Transverse colon (tissue), 4 donors: ENCODE results near the gene NLGN4Y. TPM values are rescaled to one million over a fixed set of nuclear protein-coding genes. Genes with fewer than 3 reads are reported as not detected.

Source experiments
- DNase-seq: peaks from one replicate; pipeline ENCODE4 v3.0.0-alpha.2; 2019
- H3K27ac ChIP-seq, 4 donors: fragments of 200-600 bp; sonication (generic); 2 replicates each; pipeline ENCODE4 v1.5.1; 2016 to 2018; ENCODE audit warnings: inconsistent platforms in 4 of 4
- H3K27me3 ChIP-seq: fragments of 200-600 bp; sonication (generic); 2 replicates; pipeline ENCODE4 v1.5.1; 2017; ENCODE audit warnings: inconsistent platforms
- H3K36me3 ChIP-seq, 4 donors: fragments of 200-600 bp; sonication (generic); 2 replicates each; pipeline ENCODE4 v1.5.1; 2017 to 2019; ENCODE audit warnings: inconsistent platforms in 4 of 4
- H3K4me1 ChIP-seq, 4 donors: fragments of 200-600 bp; sonication (generic); 2 replicates each; pipeline ENCODE4 v1.5.1; 2017 to 2020; ENCODE audit warnings: inconsistent platforms in 4 of 4
- H3K4me3 ChIP-seq, 4 donors: fragments of 200-600 bp; sonication (generic); 1 replicate in 1 of 4; 2 replicates in 3 of 4; pipeline versions ENCODE4 v1.5.1 to v1.6.1; 2017 to 2019; ENCODE audit warnings: inconsistent platforms in 4 of 4
- H3K9me3 ChIP-seq, 2 donors: fragments of 200-600 bp; sonication (generic); 2 replicates each; pipeline ENCODE4 v1.5.1; 2017 to 2019; ENCODE audit warnings: inconsistent platforms in 2 of 2
- EP300 ChIP-seq: sonication (generic); formaldehyde crosslinking; IDR thresholded peaks from one replicate; pipeline ENCODE4 v1.6.1; 2017; ENCODE audit warnings: antibody characterized with exemption, low read depth
- POLR2A ChIP-seq: fragments of 450-650 bp; IDR thresholded peaks from one replicate; pipeline ENCODE4 v1.6.1; 2016; ENCODE audit warnings: antibody characterized with exemption, mild to moderate bottlenecking, moderate library complexity
- POLR2AphosphoS5 ChIP-seq, 3 donors: sonication (generic); formaldehyde crosslinking; IDR thresholded peaks; one replicate each; pipeline ENCODE4 v1.6.1; 2016; ENCODE audit warnings: antibody characterized with exemption in 3 of 3
- WGBS, 2 donors: methylation state at CpG; one replicate each; pipeline ENCODE4 v1.1.5; 2018; ENCODE audit warnings: low coverage in 1 of 2; 5-methylcytosine and 5-hydroxymethylcytosine counted together
- in situ Hi-C, 4 donors: fragments of 200-750 bp; cut with MboI; loops; one replicate each; pipeline versions ENCODE4 v1.15.0 to v1.15.1; 2017; ENCODE audit warnings: low sequenced_read_pairs in 3 of 4, low pct_ligation_motif_present in 1 of 4, low pct_unique_long_range_greater_than_20kb in 1 of 4
- intact Hi-C: fragments of 100-400 bp; cut with DNase I; formaldehyde crosslinking; loops from one replicate; pipeline ENCODE4 v1.15.1; 2023; ENCODE audit warnings: low total_unique reads
- total RNA-seq, 4 donors: library from RNA; depleted of rRNA; stranded (reverse); fragments of >200 nt; gene quantifications; one replicate each; pipeline ENCODE4 v1.1.0, GENCODE V29; 2016
- TF ChIP-seq, protein P1 (sequence below), 5 experiments: fragments of 200-600 bp in 3 of 5; fragments of 450-650 bp in 2 of 5; sonication (generic) in 3 of 5; IDR thresholded peaks; 1 replicate in 2 of 5; 2 replicates in 3 of 5; pipeline ENCODE4 v1.5.1; 2016 to 2017; ENCODE audit warnings: antibody characterized with exemption in 5 of 5, inconsistent platforms in 3 of 5, mild to moderate bottlenecking in 2 of 5, moderate library complexity in 1 of 5

The NLGN4Y gene
- total RNA-seq, 4 donors from 2014 or later = 4.2 to 4.9 TPM; not detected in 2

DNA sequence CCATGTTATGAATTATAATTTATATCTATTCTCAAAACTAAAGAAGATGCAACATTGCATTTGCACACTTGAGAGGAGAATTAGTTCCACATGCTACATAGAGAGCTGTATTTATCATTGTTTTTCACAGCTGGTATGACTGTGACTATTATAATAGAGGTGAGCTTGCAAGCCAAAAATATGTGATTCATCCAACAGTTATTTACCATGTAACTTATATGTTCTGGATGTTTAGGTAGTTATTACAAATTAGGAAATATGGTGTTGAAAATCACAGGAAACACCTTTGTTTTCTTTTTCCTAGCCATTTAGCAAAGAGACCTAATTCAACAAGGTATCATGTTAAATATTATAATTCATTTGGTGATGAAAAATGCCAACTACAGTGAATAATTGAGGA lies 183.8 kb downstream of the NLGN4Y start:
- intact Hi-C loops (no loop called here), in situ Hi-C loops (no loop called here)
- Histone ChIP-seq H3K4me3 (no peak overlapping the region), H3K27me3 (no peaks in the 10 kb centered on the region), H3K27ac (no peak overlapping the region), H3K9me3 (no peaks in the 10 kb centered on the region), H3K36me3 (no peaks in the 10 kb centered on the region), H3K4me1 (no peaks in the 10 kb centered on the region)
- DNase-seq = no peak
- TF ChIP-seq, protein P1, sequence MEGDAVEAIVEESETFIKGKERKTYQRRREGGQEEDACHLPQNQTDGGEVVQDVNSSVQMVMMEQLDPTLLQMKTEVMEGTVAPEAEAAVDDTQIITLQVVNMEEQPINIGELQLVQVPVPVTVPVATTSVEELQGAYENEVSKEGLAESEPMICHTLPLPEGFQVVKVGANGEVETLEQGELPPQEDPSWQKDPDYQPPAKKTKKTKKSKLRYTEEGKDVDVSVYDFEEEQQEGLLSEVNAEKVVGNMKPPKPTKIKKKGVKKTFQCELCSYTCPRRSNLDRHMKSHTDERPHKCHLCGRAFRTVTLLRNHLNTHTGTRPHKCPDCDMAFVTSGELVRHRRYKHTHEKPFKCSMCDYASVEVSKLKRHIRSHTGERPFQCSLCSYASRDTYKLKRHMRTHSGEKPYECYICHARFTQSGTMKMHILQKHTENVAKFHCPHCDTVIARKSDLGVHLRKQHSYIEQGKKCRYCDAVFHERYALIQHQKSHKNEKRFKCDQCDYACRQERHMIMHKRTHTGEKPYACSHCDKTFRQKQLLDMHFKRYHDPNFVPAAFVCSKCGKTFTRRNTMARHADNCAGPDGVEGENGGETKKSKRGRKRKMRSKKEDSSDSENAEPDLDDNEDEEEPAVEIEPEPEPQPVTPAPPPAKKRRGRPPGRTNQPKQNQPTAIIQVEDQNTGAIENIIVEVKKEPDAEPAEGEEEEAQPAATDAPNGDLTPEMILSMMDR (IDR thresholded peaks at IDR 0.05) = no peak
- no peak for TF ChIP-seq POLR2A
- no peak for TF ChIP-seq EP300
- TF ChIP-seq POLR2AphosphoS5 (IDR thresholded peaks at IDR 0.05) = no peak

DNA sequence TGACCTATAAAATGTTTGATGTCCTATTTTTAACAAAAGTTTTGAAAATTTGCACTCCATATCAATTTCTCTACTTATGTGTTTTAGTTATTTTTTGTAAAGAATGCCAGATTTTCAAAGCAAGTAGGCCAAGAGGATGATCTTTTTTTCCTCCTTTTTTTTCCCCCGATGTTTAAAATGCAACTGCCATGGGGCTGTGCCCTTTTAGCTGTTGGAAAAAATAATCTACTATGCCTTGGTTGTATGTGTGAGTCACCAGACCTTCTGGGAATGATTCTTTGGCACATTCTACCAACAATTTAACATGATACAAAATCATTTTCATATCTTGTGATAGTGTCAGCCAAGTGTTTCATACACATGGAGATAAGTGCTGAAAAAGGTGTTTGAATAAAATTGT lies 217.3 kb downstream of the NLGN4Y start:
- no peaks in the 10 kb centered on the region for H3K27me3 ChIP-seq
- H3K4me1 ChIP-seq = no peaks in the 10 kb centered on the region
- intact Hi-C loops (no loop called here), in situ Hi-C loops (loop anchor here in 1 of 4 donors (25.0 kb wide), 1 partner anchor 96 kb away; no protein-coding TSS in a partner anchor)
- no CpG with 5 or more reads among the region's 1 CpG for WGBS, 2 donors
- H3K9me3 ChIP-seq = no peaks in the 10 kb centered on the region
- TF ChIP-seq, protein P1 (IDR thresholded peaks at IDR 0.05) = no peak
- TF ChIP-seq POLR2A (no peak), POLR2AphosphoS5 (IDR thresholded peaks at IDR 0.05) (no peak), EP300 (no peak)
- H3K4me3 ChIP-seq = no peak overlapping the region
- H3K27ac ChIP-seq = no peak overlapping the region
- no peak for DNase-seq
- H3K36me3 ChIP-seq = no peaks in the 10 kb centered on the region

DNA sequence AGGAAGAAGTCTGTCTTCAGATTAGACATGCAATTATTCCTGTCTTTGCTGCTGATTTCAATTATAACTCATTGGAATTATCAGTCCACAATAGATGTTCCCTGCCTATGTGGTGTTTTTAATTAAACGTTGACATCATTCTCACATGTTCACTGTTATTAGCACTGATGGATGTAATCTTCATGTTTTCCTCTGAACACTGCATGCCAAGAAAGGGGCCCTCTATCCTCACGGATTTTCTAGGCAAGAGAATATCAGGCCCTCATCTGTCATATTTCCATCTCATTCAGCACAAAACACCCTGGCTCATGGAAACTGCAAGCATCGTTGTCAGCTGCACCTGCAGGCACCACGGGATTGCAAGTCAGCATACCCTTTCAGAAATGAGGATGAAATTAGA lies 224.0 kb downstream of the NLGN4Y start:
- WGBS, 2 donors = no CpG with 5 or more reads among the region's 4 CpGs
- H3K27me3 ChIP-seq = no peaks in the 10 kb centered on the region
- no peaks in the 10 kb centered on the region for H3K9me3 ChIP-seq
- no peak overlapping the region for H3K4me3 ChIP-seq
- no peak for DNase-seq
- in situ Hi-C loops = loop anchor here in 1 of 4 donors (25.0 kb wide), 1 partner anchor 89 kb away; no protein-coding TSS in a partner anchor
- H3K36me3 ChIP-seq = no peaks in the 10 kb centered on the region
- no peaks in the 10 kb centered on the region for H3K4me1 ChIP-seq
- intact Hi-C loops = no loop called here
- no peak for TF ChIP-seq POLR2A
- no peak for TF ChIP-seq POLR2AphosphoS5 (IDR thresholded peaks at IDR 0.05)
- TF ChIP-seq, protein P1 (IDR thresholded peaks at IDR 0.05) = no peak
- TF ChIP-seq EP300 = no peak
- H3K27ac ChIP-seq = no peak overlapping the region

DNA sequence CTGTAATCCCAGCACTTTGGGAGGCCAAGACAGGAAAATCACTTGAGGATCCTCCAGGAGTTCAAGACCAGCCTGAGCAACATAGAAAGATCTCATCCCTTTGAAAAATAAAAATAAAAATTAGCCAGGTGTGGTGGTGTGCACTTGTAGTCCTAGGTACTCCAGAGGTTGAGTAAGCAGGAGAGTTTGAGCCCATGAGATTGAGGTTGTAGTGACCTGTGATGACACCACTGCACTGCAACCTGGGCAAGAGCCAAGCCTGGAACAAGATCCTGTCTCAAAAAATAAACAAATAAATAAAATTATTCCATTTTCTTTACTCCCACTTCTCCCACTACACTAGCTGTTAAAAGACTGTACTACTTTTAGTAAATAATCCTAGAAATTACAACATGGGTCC lies 231.2 kb downstream of the NLGN4Y start:
- in situ Hi-C loops = no loop called here
- TF ChIP-seq POLR2A (no peak), POLR2AphosphoS5 (IDR thresholded peaks at IDR 0.05) (no peak), EP300 (no peak)
- TF ChIP-seq, protein P1 (IDR thresholded peaks at IDR 0.05) = no peak
- H3K4me3 ChIP-seq = no peak overlapping the region
- H3K36me3 ChIP-seq = no peaks in the 10 kb centered on the region
- DNase-seq = no peak
- H3K4me1 ChIP-seq = no peaks in the 10 kb centered on the region
- H3K27me3 ChIP-seq = no peaks in the 10 kb centered on the region
- H3K27ac ChIP-seq = no peak overlapping the region
- no peaks in the 10 kb centered on the region for H3K9me3 ChIP-seq
- intact Hi-C loops = no loop called here
